HG03575 (cell line): ENCODE data around the gene SH3YL1.
"Not testable (repeated sequence)": the region's sequence is repeated elsewhere in the genome, so short reads cannot be mapped to it uniquely, and the experiment has no call there.

Source experiments
- ATAC-seq: cut with Tn5 transposase; IDR thresholded peaks from one replicate; pipeline ENCODE4 v1.9.1; 2021; ENCODE audit not compliant: unreplicated experiment, insufficient number of reproducible peaks, low FRiP score; ENCODE audit errors: extremely low read depth

SH3YL1 gene

DNA sequence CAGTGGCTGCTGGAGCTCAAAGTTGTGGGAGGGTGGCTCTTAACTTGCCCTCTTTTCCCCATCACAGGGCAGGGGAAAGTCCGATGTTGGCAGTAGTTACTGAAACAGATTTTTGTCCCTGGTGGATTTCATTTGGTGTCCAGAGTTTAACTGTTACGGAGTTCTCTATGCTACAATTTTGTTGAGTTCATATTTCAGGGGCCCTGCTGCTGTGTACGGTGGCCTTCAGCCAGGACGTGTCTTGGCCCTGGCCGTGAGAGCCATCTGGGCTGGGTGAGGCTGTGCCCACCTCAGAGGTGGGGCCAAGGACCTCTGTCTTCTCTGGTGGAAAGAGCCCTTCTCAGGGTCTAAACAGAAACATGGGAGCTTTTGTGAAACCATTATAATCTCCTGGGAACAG is 67.4 kb downstream of the SH3YL1 start:
- ATAC-seq = no peak

DNA sequence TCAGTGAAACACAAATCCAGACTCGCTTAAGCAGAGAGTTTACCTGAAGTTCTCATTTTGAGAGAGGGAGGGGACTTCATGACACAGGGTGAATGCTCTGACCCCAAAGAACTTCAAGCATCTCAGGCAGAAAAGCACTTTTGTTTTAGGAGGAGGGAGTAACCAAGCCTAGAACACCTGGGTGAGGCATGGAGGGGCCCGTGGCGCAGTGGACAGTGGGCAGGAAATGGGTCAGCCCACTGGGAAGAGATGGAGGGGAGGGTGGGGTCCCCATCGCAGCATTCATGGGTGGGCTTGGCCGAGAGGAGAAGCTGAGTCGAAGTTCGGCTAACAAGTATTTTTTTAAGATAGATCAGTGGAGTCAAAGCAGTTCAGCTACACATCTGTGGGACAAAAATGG is 67.9 kb downstream of the SH3YL1 start:
- ATAC-seq = no peak

DNA sequence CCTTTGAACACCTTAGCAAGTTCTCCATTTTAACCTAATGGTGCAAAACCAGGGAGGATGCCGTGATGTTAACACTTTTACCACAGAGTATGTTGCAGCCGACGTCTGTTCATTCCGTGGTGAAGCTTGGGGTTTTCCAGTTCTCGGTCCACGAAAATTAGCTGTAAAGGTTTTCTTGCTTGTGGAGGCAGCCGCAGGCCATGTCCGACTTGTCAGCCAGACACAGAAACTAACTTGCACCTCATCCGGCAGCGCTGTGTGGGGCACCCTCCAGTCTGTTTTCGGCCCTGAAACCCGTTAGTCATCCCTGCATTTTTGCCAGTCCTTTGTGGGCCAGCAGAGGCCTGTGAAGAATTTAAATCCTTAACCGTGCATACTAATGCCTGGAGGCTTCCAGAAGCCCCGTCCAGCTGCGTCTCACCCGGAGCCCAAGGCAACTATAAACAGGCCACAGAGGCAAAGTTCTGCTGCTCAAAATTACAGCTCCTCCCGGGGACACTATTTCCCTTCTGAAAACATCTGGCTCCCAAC is 70.6 kb downstream of the SH3YL1 start:
- ATAC-seq = no peak

GRCh38 chr2:191311-192190 is 72.3 kb downstream of the SH3YL1 start:
- ATAC-seq = no peak

DNA sequence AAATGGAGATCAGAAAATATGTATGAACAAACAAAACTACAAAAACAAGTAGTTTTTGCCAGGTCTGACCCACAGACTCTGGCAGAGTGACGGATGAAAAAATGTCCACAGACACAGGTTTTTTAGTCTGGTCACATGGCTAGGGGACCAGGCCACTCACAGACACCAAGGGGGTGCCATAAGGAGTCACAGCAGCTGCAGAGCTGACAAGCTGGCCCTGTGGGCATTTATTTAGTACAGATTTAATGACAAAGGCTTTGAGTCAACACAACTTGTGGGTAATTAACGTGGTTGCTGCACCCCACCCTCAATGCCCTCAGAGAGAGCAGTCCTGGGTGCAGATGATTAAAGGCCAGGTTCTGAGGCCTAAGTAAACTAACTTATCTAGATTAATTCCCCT is 76.0 kb downstream of the SH3YL1 start:
- ATAC-seq = no peak

DNA sequence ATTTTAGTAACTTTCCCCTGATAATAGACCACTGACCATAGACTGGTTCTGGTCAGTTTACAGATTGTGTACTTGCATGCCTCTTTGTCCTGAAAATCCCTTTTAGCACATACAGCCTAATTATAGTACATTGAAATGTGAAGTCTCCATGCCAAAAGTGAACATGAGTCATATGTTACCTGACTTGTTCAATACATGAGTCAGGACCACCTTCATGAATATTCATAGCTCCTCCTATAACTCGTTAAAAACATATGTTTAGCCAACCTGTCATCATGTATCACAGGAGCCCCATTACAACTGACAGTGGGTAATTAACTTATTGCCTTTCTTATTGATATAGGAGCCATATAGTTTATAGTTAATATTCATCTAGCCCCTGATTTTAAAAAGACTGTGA is 78.6 kb downstream of the SH3YL1 start:
- ATAC-seq = no peak

DNA sequence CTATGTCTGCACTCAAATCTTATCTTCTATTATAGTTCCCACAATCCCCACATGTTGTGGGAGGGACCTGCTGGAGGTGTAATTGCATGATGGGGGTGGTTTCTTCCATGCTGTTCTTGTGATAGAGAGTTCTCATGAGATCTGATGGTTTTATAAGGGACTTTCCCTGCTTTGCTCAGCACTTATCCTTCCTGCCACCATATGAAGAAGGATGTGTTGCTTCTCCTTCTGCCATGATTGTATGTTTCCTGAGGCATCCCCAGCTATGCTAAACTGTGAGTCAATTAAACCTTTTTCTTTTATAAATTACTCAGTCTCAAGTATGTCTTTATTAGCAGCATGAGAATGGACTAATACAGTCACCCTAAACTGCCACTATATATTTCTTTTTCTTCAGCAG is 79.1 kb downstream of the SH3YL1 start:
- no peak for ATAC-seq

GRCh38 chr2:182509-183122 is 81.2 kb downstream of the SH3YL1 start:
- no peak for ATAC-seq

GRCh38 chr2:180311-180710 is 83.5 kb downstream of the SH3YL1 start:
- no peak for ATAC-seq

- no peak for ATAC-seq
These were observed 83.9 kb downstream of the SH3YL1 start for GRCh38 chr2:179886-180285.

DNA sequence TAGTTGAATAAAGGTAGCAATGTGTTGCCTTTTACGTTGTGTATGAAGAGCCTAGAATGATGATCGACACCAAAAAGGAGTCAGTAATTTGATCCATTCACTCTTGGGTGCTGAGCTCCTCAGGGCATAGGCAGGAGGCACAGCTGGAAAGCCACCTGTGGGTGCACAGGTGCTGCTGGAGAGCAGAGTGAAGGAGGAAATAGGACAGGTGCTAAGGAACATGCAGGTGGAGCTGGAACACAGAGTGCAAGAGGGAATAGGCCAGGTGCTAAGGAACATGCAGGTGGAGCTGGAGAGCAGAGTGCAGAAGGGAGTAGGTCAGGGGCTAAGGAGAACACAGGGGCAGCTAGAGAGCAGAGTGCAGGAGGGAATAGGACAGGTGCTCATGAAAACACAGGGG is 86.1 kb downstream of the SH3YL1 start:
- no peak for ATAC-seq

DNA sequence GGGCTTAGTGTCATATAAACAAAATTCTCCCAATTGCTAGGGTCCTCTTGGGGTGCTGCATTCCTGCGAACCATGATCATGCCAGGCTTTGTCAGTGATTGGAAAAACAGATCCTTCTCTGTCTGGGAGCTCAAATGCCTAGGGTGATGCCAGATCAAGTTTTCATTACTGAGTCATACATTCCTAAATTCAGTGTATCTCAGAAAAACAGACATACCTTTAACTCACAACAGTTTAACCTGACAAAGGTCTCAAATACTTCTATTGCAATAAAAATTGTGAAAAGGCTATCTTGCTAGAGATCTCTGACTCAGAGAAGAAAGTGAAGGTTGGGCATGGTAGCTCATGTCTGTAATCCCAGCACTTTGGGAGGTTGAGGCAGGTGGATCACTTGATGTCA is 86.9 kb downstream of the SH3YL1 start:
- no peak for ATAC-seq

GRCh38 chr2:175880-176820 is 87.7 kb downstream of the SH3YL1 start:
- ATAC-seq = no peak

DNA sequence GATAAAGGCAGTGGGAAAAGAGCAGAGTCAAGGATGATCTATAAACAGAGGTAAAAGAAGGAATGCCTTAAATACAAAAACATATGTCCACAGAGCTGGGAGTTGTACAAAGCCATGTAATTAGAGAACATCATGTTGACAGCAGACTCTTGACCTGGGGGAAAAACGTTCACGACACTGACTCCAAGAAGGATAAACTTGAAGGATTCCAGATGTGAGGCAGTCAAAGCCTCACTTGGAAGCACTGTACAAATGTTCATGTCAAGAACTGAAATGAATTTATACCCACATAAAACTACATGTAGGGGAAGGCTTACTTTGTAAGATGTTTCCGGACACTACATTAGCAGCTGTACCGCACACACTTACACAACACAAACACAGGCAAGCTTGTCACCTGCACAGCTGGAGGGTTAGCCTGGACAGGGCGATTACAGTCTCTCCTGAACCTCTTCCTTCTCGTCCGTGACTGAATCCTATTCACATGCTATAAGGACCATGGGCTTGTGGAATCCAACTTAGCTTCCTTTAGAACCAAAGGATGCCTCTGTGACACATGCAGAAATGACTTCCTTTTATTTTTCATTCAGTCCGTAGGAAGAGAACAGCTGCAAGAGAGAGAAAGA is 88.6 kb downstream of the SH3YL1 start:
- no peak for ATAC-seq

GRCh38 chr2:172120-172519 is 91.7 kb downstream of the SH3YL1 start:
- ATAC-seq = not testable (repeated sequence)

- no peak for ATAC-seq
These were observed 94.1 kb downstream of the SH3YL1 start for GRCh38 chr2:169741-170140.
